Right lobe of liver (tissue), 6 donors: ENCODE measurements around the gene SLC49A3. TPM values are rescaled to one million over a fixed set of nuclear protein-coding genes. Genes with fewer than 3 reads are reported as not detected.

Experiments
- ATAC-seq, 4 donors: fragments of 200-7000 bp; cut with Tn5 transposase; one replicate each; pipeline ENCODE4 v1.9.1; 2020; ENCODE audit warnings: mild to moderate bottlenecking in 4 of 4, moderate library complexity in 4 of 4
- DNase-seq, 3 donors: peaks; one replicate each; pipeline ENCODE4 v3.0.0-alpha.2; 2020
- H3K27ac ChIP-seq, 3 donors: fragments of 200-600 bp; one replicate each; pipeline ENCODE4 v1.8.0; 2022
- H3K27me3 ChIP-seq, 2 donors: fragments of 200-600 bp; one replicate each; pipeline ENCODE4 v1.8.0; 2022
- H3K36me3 ChIP-seq, 4 donors: fragments of 200-600 bp; sonication (generic) in 1 of 4; one replicate each; pipeline versions ENCODE4 v1.5.1 to v1.8.0; 2017 to 2022; ENCODE audit warnings: control low read depth in 1 of 4
- H3K4me1 ChIP-seq, 4 donors: fragments of 200-600 bp; sonication (generic) in 1 of 4; one replicate each; pipeline versions ENCODE4 v1.5.1 to v1.8.0; 2017 to 2022; ENCODE audit warnings: control low read depth in 1 of 4
- H3K4me3 ChIP-seq, 3 donors: fragments of 200-600 bp; one replicate each; pipeline ENCODE4 v1.8.0; 2022
- H3K9me3 ChIP-seq, 4 donors: fragments of 200-600 bp; sonication (generic) in 1 of 4; one replicate each; pipeline versions ENCODE4 v1.5.1 to v1.8.0; 2017 to 2022; ENCODE audit warnings: control low read depth in 1 of 4
- CTCF ChIP-seq, 4 donors: fragments of 200-600 bp in 3 of 4; fragments of 450-650 bp in 1 of 4; IDR thresholded peaks; one replicate each; pipeline versions ENCODE4 v1.5.1 to v1.8.0; 2016 to 2022; ENCODE audit warnings: antibody characterized with exemption in 4 of 4, mild to moderate bottlenecking in 2 of 4
- POLR2A ChIP-seq: fragments of 450-650 bp; IDR thresholded peaks from one replicate; pipeline ENCODE4 v1.6.1; 2017; ENCODE audit warnings: antibody characterized with exemption, mild to moderate bottlenecking
- WGBS: methylation state at CpG from one replicate; pipeline ENCODE4 v1.1.6; 2018; ENCODE audit warnings: low coverage, low lambda C conversion rate; ENCODE audit not compliant: insufficient coverage; ENCODE audit errors: missing lambda C conversion rate; 5-methylcytosine and 5-hydroxymethylcytosine counted together
- intact Hi-C, 2 donors: fragments of 100-400 bp; cut with DNase I; formaldehyde crosslinking; loops; one replicate each; pipeline versions ENCODE4 v1.11.2 to v1.14.1; 2022
- total RNA-seq, 6 experiments: library from RNA; depleted of rRNA in 2 of 6; stranded (reverse); fragments of >200 nt in 2 of 6; fragmentation: NEBNext Ultra II Directional in 3 of 6; extraction: Animal tissue kit (Norgen Biotek cat#: 25700) in 3 of 6; gene quantifications; one replicate each; pipeline versions ENCODE4 v1.1.0 to v1.2.4, GENCODE V29; 2016 to 2023
- donor health status: DM: no; HTN: yes; CAD: no.
- donor health status: DM: no; HTN: no; CAD: no.
- donor health status: DM: no; HTN: no; CAD: no.
- donor health status: DM: no; HTN: yes; CAD: no.
- donor health status: DM: no; HTN: yes; CAD: no.

The SLC49A3 gene
- total RNA-seq, 6 experiments from 2014 or later, result 2.9 to 9.0 (median 5.2) TPM

GRCh38 chr4:717601-718320 is 28.8 kb upstream of the SLC49A3 start:
- DNase-seq, result no peak
- 90% methylated on average over 14 of the region's 34 CpGs for WGBS

GRCh38 chr4:714087-714486 is 25.1 kb upstream of the SLC49A3 start:
- 71% methylated on average over 2 of the region's 18 CpGs for WGBS
- ATAC-seq (no peak), DNase-seq (no peak)
- Histone ChIP-seq H3K36me3 (peaks cover 0 to 6% (median 0%) of the 10 kb centered on the region in 4 donors), H3K27me3 (no peaks in the 10 kb centered on the region), H3K4me1 (no peaks in the 10 kb centered on the region), H3K4me3 (no peak overlapping the region), H3K27ac (no peak overlapping the region), H3K9me3 (no peaks in the 10 kb centered on the region)
- TF ChIP-seq POLR2A (no peak), CTCF (IDR thresholded peaks at IDR 0.05) (no peak)
- intact Hi-C loops, result no loop called here

More at GRCh38 chr4:717601-718320, 28.8 kb upstream of the SLC49A3 start:
- no peak overlapping the region for H3K4me3 ChIP-seq
- TF ChIP-seq POLR2A (no peak), CTCF (IDR thresholded peaks at IDR 0.05) (no peak)
- no peaks in the 10 kb centered on the region for H3K27me3 ChIP-seq
- H3K36me3 ChIP-seq, result peaks cover 0 to 6% (median 0%) of the 10 kb centered on the region in 4 donors
- no peak overlapping the region for H3K27ac ChIP-seq
- no peaks in the 10 kb centered on the region for H3K9me3 ChIP-seq
- no peaks in the 10 kb centered on the region for H3K4me1 ChIP-seq
- ATAC-seq, result peak in 1 of 4 donors; percentile 5
- intact Hi-C loops, result no loop called here

- TF ChIP-seq POLR2A, result no peak
- no peak for TF ChIP-seq CTCF (IDR thresholded peaks at IDR 0.05)
- Histone ChIP-seq H3K9me3 (no peaks in the 10 kb centered on the region), H3K27me3 (no peaks in the 10 kb centered on the region), H3K4me1 (no peaks in the 10 kb centered on the region), H3K27ac (no peak overlapping the region), H3K36me3 (peaks cover 0 to 6% (median 0%) of the 10 kb centered on the region in 4 donors), H3K4me3 (no peak overlapping the region)
- DNase-seq, result no peak
- intact Hi-C loops, result no loop called here
- no peak for ATAC-seq
- WGBS, result no CpG with 5 or more reads among the region's 9 CpGs
These were observed 24.1 kb upstream of the SLC49A3 start for GRCh38 chr4:712916-713632.

GRCh38 chr4:712093-712492 is 23.1 kb upstream of the SLC49A3 start:
- peaks cover 0 to 2% (median 0%) of the 10 kb centered on the region in 4 donors for H3K4me1 ChIP-seq
- no peaks in the 10 kb centered on the region for H3K27me3 ChIP-seq
- whole genome bisulfite sequencing, result 59% methylated on average over 3 of the region's 3 CpGs
- H3K27ac ChIP-seq, result no peak overlapping the region
- TF ChIP-seq CTCF (IDR thresholded peaks at IDR 0.05), result no peak
- TF ChIP-seq POLR2A, result no peak
- H3K36me3 ChIP-seq, result peaks cover 0 to 6% (median 0%) of the 10 kb centered on the region in 4 donors
- H3K4me3 ChIP-seq, result no peak overlapping the region
- intact Hi-C loops, result no loop called here
- no peaks in the 10 kb centered on the region for H3K9me3 ChIP-seq
- no peak for DNase-seq
- no peak for ATAC-seq
